ENCODE results near the gene HECW1.
A peak's percentile ranks its signal among the peaks of the same experiment; 100 is the strongest.

HECW1 gene

DNA sequence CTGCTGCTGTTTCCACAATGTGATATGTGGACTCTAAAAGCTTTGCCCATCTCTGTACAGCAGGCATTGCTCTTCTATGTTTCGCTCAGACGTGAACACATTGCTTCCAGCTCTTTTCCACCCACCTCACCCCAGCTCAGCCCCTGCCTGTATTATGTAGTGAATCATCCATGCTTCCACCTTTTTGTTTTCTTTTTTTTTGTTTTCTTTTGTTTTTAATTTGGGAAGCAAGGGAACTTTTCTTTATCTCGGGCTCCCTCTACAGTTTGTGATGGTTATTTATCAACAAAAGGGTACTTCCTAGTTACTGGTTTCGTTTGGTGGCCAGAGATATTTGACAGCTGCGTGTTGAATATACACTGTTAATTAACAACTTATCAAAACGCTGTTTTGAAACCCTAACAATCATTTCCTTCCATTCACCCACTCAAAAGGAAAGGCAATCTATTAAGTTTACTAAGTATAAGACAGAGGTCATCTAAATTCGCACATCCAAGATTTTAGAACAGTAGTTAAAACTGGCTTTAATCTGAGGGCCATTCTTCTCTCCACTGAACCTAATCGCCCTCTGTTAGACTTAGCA is 342.6 kb downstream of the HECW1 start:
- Histone ChIP-seq H3K4me1 (ENCODE audit: control insufficient read depth in 1 of 2, insufficient read depth in 1 of 2, low read depth in 1 of 2, low read length in 1 of 2) (peaks cover 16 to 25% of the 10 kb centered on the region in 2 experiments), H3K27ac (no peak overlapping the region), H3K36me3 (no peaks in the 10 kb centered on the region), H3K9me3 (no peaks in the 10 kb centered on the region), H3K27me3 (no peaks in the 10 kb centered on the region), H3K4me3 (ENCODE audit: low read depth in 1 of 2, low read length in 1 of 2) (no peak overlapping the region)
- TF ChIP-seq, protein P1, sequence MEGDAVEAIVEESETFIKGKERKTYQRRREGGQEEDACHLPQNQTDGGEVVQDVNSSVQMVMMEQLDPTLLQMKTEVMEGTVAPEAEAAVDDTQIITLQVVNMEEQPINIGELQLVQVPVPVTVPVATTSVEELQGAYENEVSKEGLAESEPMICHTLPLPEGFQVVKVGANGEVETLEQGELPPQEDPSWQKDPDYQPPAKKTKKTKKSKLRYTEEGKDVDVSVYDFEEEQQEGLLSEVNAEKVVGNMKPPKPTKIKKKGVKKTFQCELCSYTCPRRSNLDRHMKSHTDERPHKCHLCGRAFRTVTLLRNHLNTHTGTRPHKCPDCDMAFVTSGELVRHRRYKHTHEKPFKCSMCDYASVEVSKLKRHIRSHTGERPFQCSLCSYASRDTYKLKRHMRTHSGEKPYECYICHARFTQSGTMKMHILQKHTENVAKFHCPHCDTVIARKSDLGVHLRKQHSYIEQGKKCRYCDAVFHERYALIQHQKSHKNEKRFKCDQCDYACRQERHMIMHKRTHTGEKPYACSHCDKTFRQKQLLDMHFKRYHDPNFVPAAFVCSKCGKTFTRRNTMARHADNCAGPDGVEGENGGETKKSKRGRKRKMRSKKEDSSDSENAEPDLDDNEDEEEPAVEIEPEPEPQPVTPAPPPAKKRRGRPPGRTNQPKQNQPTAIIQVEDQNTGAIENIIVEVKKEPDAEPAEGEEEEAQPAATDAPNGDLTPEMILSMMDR (IDR thresholded peaks at IDR 0.05): no peak

DNA sequence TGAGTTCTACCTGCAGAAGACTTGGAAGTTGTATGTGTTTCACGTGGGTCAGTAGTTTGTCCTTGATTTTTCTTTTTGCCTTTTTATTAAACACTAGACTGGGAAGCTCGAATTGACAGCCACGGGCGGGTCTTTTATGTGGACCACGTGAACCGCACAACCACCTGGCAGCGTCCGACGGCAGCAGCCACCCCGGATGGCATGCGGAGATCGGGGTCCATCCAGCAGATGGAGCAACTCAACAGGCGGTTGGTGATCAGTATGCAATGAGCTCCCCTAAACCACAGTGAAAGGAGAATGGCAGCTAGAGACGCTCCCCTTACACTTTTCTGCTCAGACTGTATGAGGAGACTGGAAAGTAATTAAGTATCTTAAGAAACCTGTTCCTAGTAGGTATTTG is 343.8 kb downstream of the HECW1 start:
- Histone ChIP-seq H3K36me3 (no peaks in the 10 kb centered on the region), H3K4me3 (ENCODE audit: low read depth in 1 of 2, low read length in 1 of 2) (no peak overlapping the region)

DNA sequence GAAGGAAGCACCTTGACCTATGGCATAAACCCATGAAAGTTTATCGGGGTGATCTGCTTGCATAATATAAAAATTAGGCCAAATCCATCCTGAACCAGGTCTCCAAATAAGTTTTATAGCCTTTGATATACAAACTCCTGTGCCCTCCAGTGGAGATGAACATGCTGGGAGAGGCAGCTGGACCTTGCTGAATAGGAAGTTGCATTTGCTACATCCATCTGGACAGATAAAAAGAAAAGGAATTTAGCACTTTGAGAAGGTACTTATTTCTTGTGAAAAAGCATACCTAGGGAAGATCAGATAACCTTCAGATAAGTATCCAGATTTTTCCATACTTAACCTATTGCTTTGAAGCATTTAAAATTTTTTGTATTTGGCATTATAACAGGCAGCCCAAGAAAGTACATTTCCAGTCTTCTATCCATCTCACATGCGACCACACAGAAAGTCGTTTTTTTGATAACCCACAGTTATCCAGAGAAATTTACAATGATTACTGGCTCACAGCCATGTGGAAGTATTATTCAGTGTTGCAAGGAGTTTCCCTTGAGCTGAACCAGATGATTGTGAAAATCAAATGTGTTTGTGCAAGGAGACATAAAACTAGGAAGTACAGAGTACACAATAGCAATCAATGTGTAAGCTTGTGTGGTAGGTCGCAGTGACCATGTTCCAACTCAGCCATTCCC is 346.0 kb downstream of the HECW1 start:
- peak overlapping the region; percentile 76 for H3K27ac ChIP-seq
- TF ChIP-seq, protein P1 (IDR thresholded peaks at IDR 0.05): no peak

More for the DNA sequence above, 343.8 kb downstream of the HECW1 start:
- H3K27ac ChIP-seq: no peak overlapping the region
- peaks cover 16 to 25% of the 10 kb centered on the region in 2 experiments for H3K4me1 ChIP-seq (ENCODE audit: control insufficient read depth in 1 of 2, insufficient read depth in 1 of 2, low read depth in 1 of 2, low read length in 1 of 2)
- no peaks in the 10 kb centered on the region for H3K9me3 ChIP-seq
- TF ChIP-seq, protein P1 (IDR thresholded peaks at IDR 0.05): no peak
- H3K27me3 ChIP-seq: no peaks in the 10 kb centered on the region

DNA sequence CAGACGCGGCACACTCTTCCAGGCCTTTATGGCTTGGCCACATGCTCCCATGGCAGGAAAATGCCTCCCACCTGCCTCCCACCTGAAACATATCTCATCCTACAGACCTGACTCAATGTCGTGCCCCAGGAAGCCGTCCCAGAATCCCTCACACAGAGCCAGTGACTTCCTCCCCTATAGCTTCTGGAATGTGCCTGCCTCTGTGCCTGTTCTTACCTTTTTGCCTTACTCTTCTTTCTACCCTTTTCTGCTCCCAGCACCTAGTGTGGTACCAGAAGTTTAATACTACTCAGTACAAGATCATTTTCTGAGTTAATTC is 346.5 kb downstream of the HECW1 start:
- no peaks in the 10 kb centered on the region for H3K9me3 ChIP-seq
- no peaks in the 10 kb centered on the region for H3K27me3 ChIP-seq
- peak overlapping the region; percentile 22 to 51 for H3K4me3 ChIP-seq (ENCODE audit: low read depth in 1 of 2, low read length in 1 of 2)
- peak overlapping the region; percentile 76 for H3K27ac ChIP-seq
- TF ChIP-seq, protein P1 (IDR thresholded peaks at IDR 0.05): no peak
- H3K36me3 ChIP-seq: no peaks in the 10 kb centered on the region
- H3K4me1 ChIP-seq (ENCODE audit: control insufficient read depth in 1 of 2, insufficient read depth in 1 of 2, low read depth in 1 of 2, low read length in 1 of 2): peaks cover 16 to 25% of the 10 kb centered on the region in 2 experiments

More for the DNA sequence above, 346.0 kb downstream of the HECW1 start:
- no peaks in the 10 kb centered on the region for H3K27me3 ChIP-seq
- peak overlapping the region; percentile 22 to 51 for H3K4me3 ChIP-seq (ENCODE audit: low read depth in 1 of 2, low read length in 1 of 2)
- no peaks in the 10 kb centered on the region for H3K9me3 ChIP-seq
- no peaks in the 10 kb centered on the region for H3K36me3 ChIP-seq
- H3K4me1 ChIP-seq (ENCODE audit: control insufficient read depth in 1 of 2, insufficient read depth in 1 of 2, low read depth in 1 of 2, low read length in 1 of 2): peaks cover 16 to 25% of the 10 kb centered on the region in 2 experiments

DNA sequence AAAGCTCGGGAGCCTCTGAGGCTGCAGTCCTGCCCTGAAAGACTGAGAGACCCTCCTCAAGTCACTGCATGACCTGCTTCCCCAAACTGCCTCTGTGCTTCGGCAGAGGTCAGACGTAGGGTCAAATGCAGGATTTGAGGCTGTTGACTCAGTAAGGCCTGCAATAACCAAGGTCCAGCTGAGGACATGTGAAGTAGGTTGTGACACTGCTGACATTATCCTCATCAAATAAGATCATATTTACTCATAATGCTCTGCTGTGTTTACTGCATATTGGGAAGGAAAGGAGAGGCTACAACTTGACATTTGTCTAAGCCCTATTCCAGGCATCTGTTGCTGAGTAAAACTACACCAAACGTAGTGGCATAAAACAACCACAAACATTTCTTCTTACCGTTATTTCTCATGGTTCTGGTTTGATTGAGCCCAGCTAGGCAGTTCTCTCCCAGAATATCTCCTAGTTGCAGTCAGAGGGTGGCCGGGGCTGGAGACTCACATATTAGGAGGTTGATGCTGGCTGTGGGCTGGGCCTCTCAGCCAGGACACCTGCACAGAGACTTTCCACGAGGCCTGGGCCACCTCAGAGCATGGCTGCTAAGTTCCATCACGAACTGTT is 348.4 kb downstream of the HECW1 start:
- Histone ChIP-seq H3K27ac (no peak overlapping the region), H3K4me3 (ENCODE audit: low read depth in 1 of 2, low read length in 1 of 2) (no peak overlapping the region), H3K36me3 (no peaks in the 10 kb centered on the region), H3K9me3 (no peaks in the 10 kb centered on the region), H3K4me1 (ENCODE audit: control insufficient read depth in 1 of 2, insufficient read depth in 1 of 2, low read depth in 1 of 2, low read length in 1 of 2) (peaks cover 16 to 22% of the 10 kb centered on the region in 2 experiments), H3K27me3 (no peaks in the 10 kb centered on the region)
- TF ChIP-seq, protein P1 (IDR thresholded peaks at IDR 0.05): no peak
